Measurements from ENCODE around the gene BAHCC1. TPM values are rescaled to one million over a fixed set of nuclear protein-coding genes. Genes with fewer than 3 reads are reported as not detected.

The BAHCC1 gene
- total and polyA plus RNA-seq, 2 of the 8 experiments (the other 6 are each of a cell fraction or from before 2014, with no cell fraction given) = 0.26 to 0.58 TPM

DNA sequence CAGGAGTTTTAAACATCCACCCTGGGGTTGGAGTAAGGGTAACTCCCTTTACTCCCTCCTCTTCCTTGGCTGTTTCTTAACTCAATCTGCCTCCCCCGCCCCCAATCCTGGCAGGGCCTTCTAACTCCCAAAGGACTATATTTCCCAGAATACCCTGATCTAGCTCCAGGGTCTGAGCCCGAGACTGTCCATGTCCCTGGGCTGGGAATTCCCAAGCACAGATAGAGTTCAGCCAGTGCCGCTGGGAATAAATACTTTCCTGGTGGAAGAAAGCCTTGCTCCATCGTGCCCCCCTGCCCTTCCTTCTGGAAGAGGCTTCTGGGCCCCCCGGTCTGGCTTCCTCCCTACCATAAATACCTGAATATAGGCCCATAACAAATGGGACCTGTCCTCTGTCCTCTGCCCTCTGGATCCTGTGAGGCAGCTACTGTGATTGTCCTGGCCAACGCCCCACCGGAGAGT lies 10.2 kb downstream of the BAHCC1 start:
- Histone ChIP-seq H3K23ac (ENCODE audit: insufficient read length) (no peak overlapping the region), H3K79me1 (ENCODE audit: low read depth, low read length) (no peaks in the 10 kb centered on the region), H3K79me2 (ENCODE audit: control insufficient read depth in 1 of 2, insufficient read depth in 2 of 2, low read length in 2 of 2) (no peaks in the 10 kb centered on the region), H3K4me1 (replicated peaks in 1 of 4; ENCODE audit: control insufficient read depth in 3 of 4, insufficient read depth in 4 of 4, low read length in 3 of 4) (peaks cover 5 to 30% (median 19%) of the 10 kb centered on the region in 4 experiments), H2BK120ac (replicated peaks; ENCODE audit: low read depth, low read length) (no peak overlapping the region), H2BK15ac (ENCODE audit: low read length) (no peak overlapping the region), H2AFZ (ENCODE audit: low read length) (no peak overlapping the region), H2BK12ac (ENCODE audit: low read depth, low read length) (no peak overlapping the region), H4K20me1 (replicated peaks in 1 of 2; ENCODE audit: control insufficient read depth in 1 of 2, insufficient read depth in 2 of 2, low read length in 2 of 2) (peaks cover 0 to 1% of the 10 kb centered on the region in 2 experiments), H3K36me3 (ENCODE audit: control insufficient read depth in 2 of 4, insufficient read depth in 4 of 4, low read length in 3 of 4) (no peaks in the 10 kb centered on the region), H3K9ac (replicated peaks in 1 of 4; ENCODE audit: extremely low read depth in 1 of 4, low read depth in 3 of 4, low read length in 3 of 4) (no peak overlapping the region), H3K4me3 (ENCODE audit: extremely low read depth in 1 of 4, insufficient read depth in 2 of 4, low read depth in 3 of 4, low read length in 4 of 4) (no peak overlapping the region), H2BK5ac (ENCODE audit: low read depth, low read length) (no peak overlapping the region), H3K27me3 (replicated peaks in 1 of 4; ENCODE audit: control insufficient read depth in 3 of 4, extremely low read depth in 1 of 4, insufficient read depth in 3 of 4, low read length in 3 of 4) (peaks cover 8 to 32% (median 26%) of the 10 kb centered on the region in 4 experiments), H4K8ac (ENCODE audit: extremely low read depth, insufficient read depth, low read length) (no peak overlapping the region), H4K91ac (replicated peaks; ENCODE audit: insufficient read length, low read length) (no peak overlapping the region), H2BK20ac (ENCODE audit: low read length) (no peak overlapping the region), H3K27ac (ENCODE audit: low read depth, low read length) (no peak overlapping the region), H3K9me3 (ENCODE audit: insufficient read depth in 2 of 2, low read depth in 1 of 2, low read length in 1 of 2) (no peaks in the 10 kb centered on the region), H3K14ac (ENCODE audit: insufficient read length) (no peak overlapping the region), H3K4me2 (ENCODE audit: insufficient read depth in 1 of 2, low read depth in 2 of 2, low read length in 2 of 2) (no peak overlapping the region), H2AK5ac (ENCODE audit: low read depth, low read length) (no peak overlapping the region), H4K5ac (ENCODE audit: insufficient read length, low read depth, low read length) (no peak overlapping the region), H3K18ac (ENCODE audit: extremely low read depth, low read length) (no peak overlapping the region), H3K4ac (replicated peaks; ENCODE audit: insufficient read length, low read depth, low read length) (no peak overlapping the region), H3K56ac (replicated peaks; ENCODE audit: insufficient read length, low read depth, low read length) (no peak overlapping the region), H3K23me2 (ENCODE audit: low read depth, low read length) (peaks cover 2% of the 10 kb centered on the region; the same call in 1 of the 2 replicates)
- ChIA-PET CTCF (ENCODE audit: partially characterized antibody) (interaction anchor here (1.0 to 10.7 kb wide), 13 partner anchors 9 to 153 kb away, joined by 3 to 89 read pairs (median 5); partner anchors contain the start of gene BAHCC1), POLR2A (ENCODE audit: partially characterized antibody) (interaction anchor here (1.1 to 1.7 kb wide), 2 partner anchors 8 to 79 kb away, joined by 3 to 4 read pairs; no protein-coding TSS in a partner anchor)
- no peak for DNase-seq (ENCODE audit: low read depth in 1 of 2, low spot score in 2 of 2)
- no peak for FAIRE-seq
- WGBS, 2 experiments (ENCODE audit: extremely low coverage in 1 of 2, insufficient coverage in 1 of 2, insufficient read length in 1 of 2, insufficient replicate concordance in 2 of 2, low coverage in 1 of 2, low lambda C conversion rate in 2 of 2, missing lambda C conversion rate in 1 of 2) = 71% methylated on average over 7 of the region's 7 CpGs; no CpG with 5 or more reads in 1 of the 2 experiments

Data from H1 (cell line).